Measurements from ENCODE around the gene SOX12. TPM values are rescaled to one million over a fixed set of nuclear protein-coding genes. Genes with fewer than 3 reads are reported as not detected.

The SOX12 gene
- polyA plus RNA-seq, 1 donor (not counting 4 experiments of a cell fraction or from before 2014, with no cell fraction given), result 1.9 TPM

GRCh38 chr20:295804-296203, 29.5 kb upstream of the SOX12 start:
- FAIRE-seq (no peak), DNase-seq (ENCODE audit: low read depth, low spot score) (no peak)
- dilution Hi-C loops (cut with MboI; ENCODE audit: extremely low pct_ligation_motif_present, low sequenced_read_pairs), result no loop called here

GRCh38 chr20:297098-297924, 28.0 kb upstream of the SOX12 start, which contains the start of gene ZCCHC3:
TSS of gene ZCCHC3 (plus strand) at chr20:297570. CDS start at chr20:297587, 17 bp downstream.
- FAIRE-seq, result no peak
- dilution Hi-C loops (cut with MboI; ENCODE audit: extremely low pct_ligation_motif_present, low sequenced_read_pairs), result no loop called here
- H3K4me2 ChIP-seq (ENCODE audit: control insufficient read depth, extremely low read depth, insufficient read depth, low read depth, low read length), result peak within 1 kb of the TSS; percentile 89
- TF ChIP-seq CTCF (optimal IDR thresholded peaks at IDR 0.05 in 1 of 3, IDR thresholded peaks at IDR 0.05 in 1 of 3, conservative IDR thresholded peaks at IDR 0.05 in 1 of 3; ENCODE audit: extremely low read depth in 1 of 3, insufficient read depth in 2 of 3, low read length in 3 of 3) (peak in 1 of 3 experiments; percentile 20), EZH2 (IDR thresholded peaks at IDR 0.05; ENCODE audit: low read length) (no peak)
- peak within 1 kb of the TSS; percentile 61 to 73 (median 71) for H3K4me3 ChIP-seq (ENCODE audit: control insufficient read depth in 2 of 3, extremely low read depth in 1 of 3, insufficient read depth in 2 of 3, low read depth in 1 of 3, low read length in 3 of 3)
- H3K27me3 ChIP-seq (ENCODE audit: control insufficient read depth, extremely low read depth, insufficient read depth, low read length), result no peaks in the 10 kb centered on the region
- H3K36me3 ChIP-seq (ENCODE audit: control insufficient read depth in 2 of 2, extremely low read depth in 1 of 2, insufficient read depth in 2 of 2, low read length in 2 of 2), result no peaks in the 10 kb centered on the region
- H3K4me1 ChIP-seq (ENCODE audit: control insufficient read depth, extremely low read depth, insufficient read depth, low read length), result peaks cover 35% of the 10 kb centered on the region
- H3K9me1 ChIP-seq (ENCODE audit: control insufficient read depth, extremely low read depth, insufficient read depth, low read length), result no peaks in the 10 kb centered on the region
- peak within 1 kb of the TSS; percentile 49 for H2AFZ ChIP-seq (ENCODE audit: control insufficient read depth, low read length)
- peak within 1 kb of the TSS; percentile 88 for H3K9ac ChIP-seq (ENCODE audit: control insufficient read depth, extremely low read depth, insufficient read depth, low read length)
- no peaks in the 10 kb centered on the region for H3K9me3 ChIP-seq (ENCODE audit: control insufficient read depth, low read depth, low read length)
- H4K20me1 ChIP-seq (ENCODE audit: control insufficient read depth, extremely low read depth, insufficient read depth, low read length), result no peaks in the 10 kb centered on the region
- peak within 1 kb of the TSS; percentile 76 for H3K27ac ChIP-seq (ENCODE audit: control insufficient read depth, insufficient read depth, low read length)
- DNase-seq (ENCODE audit: low read depth, low spot score), result no peak
- peaks cover 19% of the 10 kb centered on the region for H3K79me2 ChIP-seq (ENCODE audit: control insufficient read depth, insufficient read depth, low read length)

More at GRCh38 chr20:295804-296203, 29.5 kb upstream of the SOX12 start:
- H3K9me1 ChIP-seq (ENCODE audit: control insufficient read depth, extremely low read depth, insufficient read depth, low read length), result no peaks in the 10 kb centered on the region
- no peak overlapping the region for H3K4me3 ChIP-seq (ENCODE audit: control insufficient read depth in 2 of 3, extremely low read depth in 1 of 3, insufficient read depth in 2 of 3, low read depth in 1 of 3, low read length in 3 of 3)
- H4K20me1 ChIP-seq (ENCODE audit: control insufficient read depth, extremely low read depth, insufficient read depth, low read length), result no peaks in the 10 kb centered on the region
- no peaks in the 10 kb centered on the region for H3K36me3 ChIP-seq (ENCODE audit: control insufficient read depth in 2 of 2, extremely low read depth in 1 of 2, insufficient read depth in 2 of 2, low read length in 2 of 2)
- H3K4me1 ChIP-seq (ENCODE audit: control insufficient read depth, extremely low read depth, insufficient read depth, low read length), result peaks cover 24% of the 10 kb centered on the region
- H3K27ac ChIP-seq (ENCODE audit: control insufficient read depth, insufficient read depth, low read length), result no peak overlapping the region
- H3K9ac ChIP-seq (ENCODE audit: control insufficient read depth, extremely low read depth, insufficient read depth, low read length), result no peak overlapping the region
- H3K4me2 ChIP-seq (ENCODE audit: control insufficient read depth, extremely low read depth, insufficient read depth, low read depth, low read length), result no peak overlapping the region
- no peaks in the 10 kb centered on the region for H3K27me3 ChIP-seq (ENCODE audit: control insufficient read depth, extremely low read depth, insufficient read depth, low read length)
- TF ChIP-seq EZH2 (IDR thresholded peaks at IDR 0.05; ENCODE audit: low read length) (no peak), CTCF (optimal IDR thresholded peaks at IDR 0.05 in 1 of 3, IDR thresholded peaks at IDR 0.05 in 1 of 3, conservative IDR thresholded peaks at IDR 0.05 in 1 of 3; ENCODE audit: extremely low read depth in 1 of 3, insufficient read depth in 2 of 3, low read length in 3 of 3) (no peak)
- no peak overlapping the region for H2AFZ ChIP-seq (ENCODE audit: control insufficient read depth, low read length)
- H3K79me2 ChIP-seq (ENCODE audit: control insufficient read depth, insufficient read depth, low read length), result peaks cover 19% of the 10 kb centered on the region
- no peaks in the 10 kb centered on the region for H3K9me3 ChIP-seq (ENCODE audit: control insufficient read depth, low read depth, low read length)
